GM19395 (cell line): ENCODE data around the gene PSMD10.

Experiments
- ATAC-seq: cut with Tn5 transposase; IDR thresholded peaks from one replicate; pipeline ENCODE4 v1.9.1; 2021; ENCODE audit warnings: mild to moderate bottlenecking, moderate library complexity; ENCODE audit not compliant: unreplicated experiment

PSMD10 gene

GRCh38 chrX:108072746-108073145 is 18.6 kb downstream of the PSMD10 start:
- no peak for ATAC-seq

DNA sequence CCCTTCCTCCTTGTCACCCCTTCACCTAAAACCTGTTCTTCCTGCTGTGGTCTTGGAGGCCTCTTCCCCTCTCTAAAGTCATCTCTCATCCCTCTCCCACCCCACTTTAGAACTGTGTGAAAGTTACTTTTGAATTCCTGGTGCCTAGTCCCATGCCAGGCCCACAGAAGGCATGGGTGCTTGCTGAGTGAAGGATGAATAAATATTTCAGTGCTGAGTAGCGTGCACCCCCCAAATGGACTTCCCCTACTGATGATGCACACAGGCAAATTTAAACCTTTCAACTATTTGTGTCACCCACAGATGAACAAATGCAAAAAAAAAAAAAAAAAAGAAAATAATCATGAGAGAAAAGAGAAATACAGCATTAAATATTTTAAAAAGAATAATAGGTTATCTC is 19.8 kb downstream of the PSMD10 start:
- no peak for ATAC-seq

DNA sequence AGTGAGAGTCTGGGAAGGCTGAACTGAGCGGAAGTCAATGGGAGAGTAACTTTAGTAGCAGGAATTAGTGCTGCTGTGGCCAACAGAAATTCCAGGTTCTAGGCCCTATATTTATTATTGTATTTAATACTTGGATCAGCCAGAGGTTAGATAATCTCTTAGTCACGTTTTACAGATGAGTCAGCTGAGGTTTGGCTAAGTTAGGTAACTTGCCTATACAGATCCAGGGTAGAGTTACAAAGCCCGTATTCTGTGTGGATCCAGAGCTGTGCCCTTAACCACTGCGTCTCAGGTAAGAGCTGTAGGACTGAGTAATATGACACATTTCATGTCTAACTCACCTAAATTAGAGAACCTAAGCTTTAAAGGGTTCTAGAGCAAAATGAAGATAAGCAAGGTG is 20.5 kb downstream of the PSMD10 start:
- ATAC-seq: no peak

- no peak for ATAC-seq
Observed at GRCh38 chrX:108068121-108068520, 23.2 kb downstream of the PSMD10 start.

DNA sequence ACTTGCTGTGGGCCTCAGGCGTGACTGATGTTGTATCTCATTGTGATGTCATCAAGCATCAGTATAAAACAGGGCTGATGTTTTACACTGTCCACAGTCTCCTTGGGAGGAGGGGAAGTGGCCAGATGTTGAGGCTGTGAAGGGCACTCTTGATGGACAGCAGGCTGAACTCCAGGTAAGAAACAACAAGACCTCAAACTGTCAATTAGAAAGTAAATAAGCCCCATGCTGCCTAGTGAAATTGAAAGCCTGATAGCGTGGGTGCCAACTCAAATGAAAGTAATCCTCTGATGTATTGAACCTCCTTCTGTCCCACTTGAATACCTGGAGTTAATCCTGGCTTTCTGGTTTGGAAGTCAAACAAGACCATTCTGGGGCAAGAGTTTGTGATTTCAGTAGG is 26.7 kb downstream of the PSMD10 start:
- ATAC-seq: no peak

- no peak for ATAC-seq
Observed at GRCh38 chrX:108064001-108064400, 27.3 kb downstream of the PSMD10 start.

DNA sequence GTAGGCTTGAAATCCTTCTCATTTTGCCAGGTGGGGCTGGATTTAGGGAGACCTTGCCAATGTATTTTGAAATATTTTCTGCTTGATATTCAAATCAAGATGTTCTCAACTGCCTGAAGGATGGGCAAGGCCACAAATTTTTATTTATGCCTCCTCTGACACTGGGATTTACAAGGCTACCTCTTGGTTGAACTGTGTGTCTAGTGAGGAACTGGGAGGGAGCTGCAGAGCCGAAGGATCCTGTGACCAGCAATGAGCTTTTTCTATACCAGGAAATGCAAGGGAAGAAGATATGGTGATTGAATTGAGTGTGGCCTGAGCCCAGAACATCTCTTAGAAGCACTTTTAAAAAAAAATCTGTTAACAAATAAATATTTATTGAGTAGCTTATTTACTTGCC is 31.5 kb downstream of the PSMD10 start:
- no peak for ATAC-seq

DNA sequence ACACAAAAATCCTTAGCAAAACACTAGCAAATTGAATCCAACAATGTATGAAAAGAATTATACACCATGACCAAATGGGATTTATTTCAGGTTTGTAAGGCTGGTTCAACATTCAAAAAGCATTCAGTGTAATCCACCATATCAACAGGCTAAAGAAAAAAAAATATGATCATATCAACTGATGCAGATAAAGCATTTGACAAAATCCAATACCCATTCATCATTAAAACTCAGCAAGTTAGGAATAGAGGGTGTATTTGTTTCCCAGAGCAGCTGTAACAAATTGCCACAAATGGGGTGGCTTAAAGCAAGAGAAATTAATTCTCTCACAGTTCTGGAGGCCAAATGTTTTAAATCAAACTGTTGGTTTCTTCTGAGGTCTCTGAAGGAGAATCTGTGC is 35.8 kb downstream of the PSMD10 start:
- no peak for ATAC-seq

DNA sequence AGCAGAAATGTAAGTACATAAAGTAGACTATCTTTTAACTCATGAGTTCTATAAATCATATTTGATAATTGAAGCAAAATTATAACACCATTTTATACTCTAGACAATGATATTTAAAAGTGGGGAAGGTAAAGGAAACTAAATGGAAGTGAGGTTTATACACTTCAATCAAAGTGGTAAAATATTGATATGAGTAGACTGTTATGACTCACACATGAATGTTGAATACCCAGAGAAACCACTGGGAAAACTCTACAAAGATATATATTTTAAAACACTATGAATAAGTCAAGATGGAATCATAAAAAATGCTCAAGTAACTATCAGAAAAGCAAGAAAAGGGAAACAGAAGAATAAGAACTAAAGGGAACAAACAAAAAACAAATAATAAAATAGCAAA is 38.1 kb downstream of the PSMD10 start:
- no peak for ATAC-seq

GRCh38 chrX:108049649-108050048 is 41.7 kb downstream of the PSMD10 start:
- ATAC-seq: no peak

GRCh38 chrX:108044554-108045256 is 46.6 kb downstream of the PSMD10 start, which contains the start of gene VSIG1:
Gene VSIG1, plus strand, starts transcription at chrX:108045065. Its CDS starts 66 bp downstream, at chrX:108045131.
- no peak for ATAC-seq

- ATAC-seq: no peak
Observed at GRCh38 chrX:108036298-108036973, 54.9 kb downstream of the PSMD10 start.

GRCh38 chrX:108034725-108035124 is 56.6 kb downstream of the PSMD10 start:
- ATAC-seq: no peak
